ENCODE measurements around the gene PRR16.

GRCh38 chr5:120717381-120717780 is 253.3 kb downstream of the PRR16 start:
- TF ChIP-seq CTCF (IDR thresholded peaks at IDR 0.05; ENCODE audit: low read length) (no peak), EZH2 (optimal IDR thresholded peaks at IDR 0.05; ENCODE audit: low read depth, low read length) (no peak), EZH2phosphoT487 (IDR thresholded peaks at IDR 0.05; ENCODE audit: low read length) (no peak)
